ENCODE measurements around the gene GRIK4.
"Not testable (repeated sequence)": the region's sequence is repeated elsewhere in the genome, so short reads cannot be mapped to it uniquely, and the experiment has no call there.

GRIK4 gene

DNA sequence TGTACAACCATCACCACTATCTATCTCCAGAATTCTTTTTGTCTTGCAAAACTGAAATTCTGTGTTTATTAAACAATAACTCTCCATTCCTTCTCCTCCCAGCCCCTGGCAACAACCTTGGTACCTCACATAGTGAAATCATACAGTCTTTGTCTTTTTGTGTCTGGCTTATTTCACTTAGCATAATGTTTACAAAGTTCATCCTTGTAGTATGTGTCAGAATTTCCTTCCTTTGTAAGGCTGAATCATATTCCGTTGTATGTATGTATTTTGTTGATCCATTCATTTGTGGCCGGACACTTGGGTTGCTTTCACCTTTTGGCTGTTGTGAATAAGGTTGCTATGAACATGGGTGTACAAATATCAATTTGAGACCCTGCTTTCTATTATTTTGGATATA, 268.7 kb downstream of the GRIK4 start:
- no peak for DNase-seq (ENCODE audit: low spot score)

DNA sequence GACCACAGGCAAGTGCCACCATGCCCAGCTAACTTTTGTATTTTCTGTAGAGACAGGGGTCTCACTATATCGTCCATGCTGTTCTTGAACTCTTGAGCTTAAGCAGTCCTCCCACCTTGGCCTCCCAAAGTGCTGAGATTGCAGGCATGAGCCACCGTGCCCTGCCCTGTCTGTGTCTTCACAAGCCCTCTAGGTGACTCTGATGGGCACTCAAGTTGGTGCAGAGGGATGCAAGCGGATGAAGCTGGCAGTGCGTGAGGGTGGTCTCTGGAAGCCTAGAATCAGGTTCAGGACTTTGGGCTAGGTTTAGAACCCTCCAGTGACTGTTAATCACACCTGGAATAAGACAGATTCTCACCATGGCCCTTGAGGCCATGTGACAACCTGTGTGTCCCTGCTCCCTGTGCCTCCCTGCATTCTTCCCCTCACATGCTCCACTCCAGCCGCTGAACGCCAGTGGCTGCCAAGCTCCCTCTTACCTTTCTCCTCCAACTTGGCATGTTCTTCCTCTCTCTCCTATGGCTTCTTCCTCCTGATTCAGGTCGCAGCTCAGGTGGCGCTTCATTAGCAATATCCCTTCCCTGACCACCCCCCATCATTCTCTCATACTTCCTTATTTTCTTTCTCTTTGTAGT, 270.1 kb downstream of the GRIK4 start:
- no peak for DNase-seq (ENCODE audit: low spot score)

DNA sequence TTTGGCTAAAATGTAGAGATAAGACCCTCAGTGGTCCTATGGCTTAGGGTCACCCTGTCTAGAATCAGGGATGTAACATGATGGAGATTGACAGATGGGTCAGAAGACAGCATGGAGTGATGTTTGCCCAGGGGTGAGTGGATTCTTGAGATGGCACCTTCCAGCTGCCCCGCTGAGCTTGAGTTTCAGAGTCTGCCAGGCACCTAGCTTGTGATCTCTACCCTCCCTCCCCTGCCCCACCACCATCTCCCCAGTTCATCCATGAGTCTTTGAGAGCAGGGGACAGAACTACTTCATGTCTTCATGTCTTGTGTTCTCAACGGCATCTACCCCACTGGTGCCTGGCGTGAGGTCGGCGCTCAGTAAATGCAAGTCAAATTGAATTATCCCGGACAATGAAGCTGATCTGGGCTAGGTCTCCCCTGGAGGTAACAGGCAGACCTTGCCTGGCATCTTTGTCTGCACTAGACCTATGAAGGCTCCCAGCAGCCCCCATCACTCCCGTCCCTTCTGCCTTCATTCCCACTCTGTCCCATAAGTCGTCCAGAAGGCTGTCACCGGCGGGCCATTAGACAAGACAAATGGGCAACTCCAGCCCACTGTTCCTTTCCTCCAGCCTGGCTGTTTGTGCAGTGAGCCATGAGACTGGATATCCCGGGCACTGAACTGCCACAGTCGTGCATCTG, 273.2 kb downstream of the GRIK4 start:
- DNase-seq (ENCODE audit: low spot score): no peak

DNA sequence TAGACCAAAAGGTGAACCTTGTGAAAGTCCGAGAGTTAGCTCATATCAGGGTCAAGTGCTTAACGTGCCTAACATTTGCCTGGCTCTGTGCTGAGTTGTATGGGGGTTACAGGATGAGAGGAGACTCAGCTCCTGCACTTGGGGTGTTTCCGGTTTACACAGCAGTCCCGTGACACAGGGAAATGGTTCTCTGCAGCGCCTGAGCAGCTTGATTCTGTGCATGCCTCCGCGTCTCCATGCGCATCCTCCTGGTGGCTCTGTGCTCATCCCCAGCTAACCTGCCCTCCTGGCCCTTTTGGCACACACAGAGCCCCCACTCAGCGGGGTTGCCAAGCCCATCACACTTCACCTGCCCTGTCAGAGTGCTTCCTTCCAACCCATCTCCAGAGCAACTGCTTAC, 274.0 kb downstream of the GRIK4 start:
- no peak for DNase-seq (ENCODE audit: low spot score)

DNA sequence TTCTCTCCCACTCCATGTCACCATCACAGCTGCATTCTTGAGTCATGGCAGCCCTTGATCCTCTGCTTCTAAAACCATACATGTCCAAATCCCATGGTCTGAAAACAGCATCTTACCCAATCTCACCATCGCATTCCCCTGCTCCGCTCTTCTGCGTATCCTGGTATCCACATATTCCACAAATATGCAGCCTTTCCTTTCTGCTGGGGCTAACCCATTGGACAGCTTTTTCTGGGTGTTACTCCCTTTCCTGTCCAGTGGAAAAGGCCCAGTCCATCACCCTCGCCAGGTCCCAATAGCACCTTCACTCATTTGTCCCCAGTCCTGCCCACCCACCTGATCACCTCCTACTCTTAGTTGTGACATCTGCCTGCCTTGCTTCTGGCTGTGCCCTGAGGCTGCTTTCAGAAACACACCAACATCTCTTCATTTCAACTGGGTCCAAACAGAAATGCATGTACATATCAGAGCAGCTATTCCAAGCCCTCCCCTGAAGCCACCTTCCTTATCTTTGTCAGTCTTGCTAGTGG, 274.7 kb downstream of the GRIK4 start:
- no peak for DNase-seq (ENCODE audit: low spot score)

DNA sequence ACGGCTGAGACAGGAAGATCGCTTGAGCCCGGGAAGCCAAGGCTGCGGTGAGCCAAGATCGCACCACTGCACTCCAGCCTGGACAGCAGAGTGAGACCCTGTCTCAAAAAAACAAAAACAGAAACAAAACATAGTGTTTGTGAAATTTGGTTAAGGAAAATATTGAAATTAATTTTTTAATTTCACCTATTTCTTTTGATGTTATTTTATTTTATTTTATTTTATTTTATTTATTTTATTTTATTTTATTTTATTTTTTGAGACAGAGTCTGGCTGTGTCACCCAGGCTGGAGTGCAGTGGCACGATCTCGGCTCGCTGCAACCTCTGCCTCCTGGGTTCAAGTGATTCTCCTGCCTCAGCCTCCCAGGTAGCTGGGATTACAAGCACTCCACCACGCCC, 275.7 kb downstream of the GRIK4 start:
- DNase-seq (ENCODE audit: low spot score): not testable (repeated sequence)

DNA sequence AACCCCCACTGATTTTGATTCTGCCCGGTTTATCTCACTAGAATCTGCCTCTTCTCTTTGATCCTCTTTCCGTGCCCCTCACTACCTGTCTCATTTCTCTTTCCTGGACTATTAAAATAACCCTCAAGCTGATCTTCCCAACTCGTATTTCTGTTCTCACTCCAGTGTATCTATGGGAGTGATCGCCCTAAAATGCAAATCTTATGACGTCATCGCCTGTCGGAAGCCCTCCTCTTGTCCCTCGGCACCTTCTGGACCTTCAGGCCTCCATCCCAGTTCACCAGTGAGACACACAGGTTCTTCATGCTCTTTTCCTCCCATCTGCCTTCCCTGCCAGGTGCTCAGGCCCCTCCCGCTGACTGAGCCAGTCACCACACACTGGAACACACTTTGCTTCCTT, 277.8 kb downstream of the GRIK4 start:
- DNase-seq (ENCODE audit: low spot score): no peak

DNA sequence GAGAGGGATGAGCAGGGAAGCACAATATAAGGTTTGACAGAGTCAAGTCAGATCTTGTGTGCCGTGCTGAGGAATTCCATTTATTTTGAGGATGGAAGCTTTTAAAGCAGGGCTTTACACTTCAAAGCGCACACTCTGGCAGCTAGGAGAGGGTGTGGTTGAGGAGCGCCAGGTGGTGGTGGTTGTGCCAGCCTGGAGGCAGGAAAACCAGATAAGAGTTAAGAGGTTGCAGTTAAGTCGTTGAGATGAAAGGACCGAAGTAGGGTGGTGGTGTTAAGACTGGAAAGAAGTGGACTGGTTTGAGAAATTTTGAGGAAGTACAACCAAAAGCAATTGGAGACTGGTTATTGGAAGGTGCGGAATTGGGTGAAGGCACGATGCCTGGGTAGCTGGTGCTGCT, 280.8 kb downstream of the GRIK4 start:
- DNase-seq (ENCODE audit: low spot score): no peak

DNA sequence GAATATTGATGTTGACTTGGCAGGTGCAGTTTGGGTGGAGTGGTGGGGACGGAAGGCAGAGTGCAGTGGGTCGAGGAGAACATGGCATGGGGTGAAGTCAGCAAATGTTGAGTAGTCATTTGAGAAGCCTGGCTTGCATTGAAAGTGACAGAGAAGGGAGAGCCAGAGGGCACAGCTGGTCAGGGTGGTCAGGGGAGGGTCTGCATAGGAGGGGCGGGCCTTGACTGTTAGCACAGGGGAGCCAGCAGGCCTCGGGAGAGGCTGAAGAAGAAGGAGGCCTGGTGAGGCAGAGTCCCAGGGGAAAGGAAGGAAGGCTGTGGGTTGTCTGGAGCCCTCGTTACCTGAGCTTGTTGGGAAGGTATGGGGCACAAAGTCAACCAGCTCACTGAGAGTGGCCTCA, 281.6 kb downstream of the GRIK4 start:
- no peak for DNase-seq (ENCODE audit: low spot score)

DNA sequence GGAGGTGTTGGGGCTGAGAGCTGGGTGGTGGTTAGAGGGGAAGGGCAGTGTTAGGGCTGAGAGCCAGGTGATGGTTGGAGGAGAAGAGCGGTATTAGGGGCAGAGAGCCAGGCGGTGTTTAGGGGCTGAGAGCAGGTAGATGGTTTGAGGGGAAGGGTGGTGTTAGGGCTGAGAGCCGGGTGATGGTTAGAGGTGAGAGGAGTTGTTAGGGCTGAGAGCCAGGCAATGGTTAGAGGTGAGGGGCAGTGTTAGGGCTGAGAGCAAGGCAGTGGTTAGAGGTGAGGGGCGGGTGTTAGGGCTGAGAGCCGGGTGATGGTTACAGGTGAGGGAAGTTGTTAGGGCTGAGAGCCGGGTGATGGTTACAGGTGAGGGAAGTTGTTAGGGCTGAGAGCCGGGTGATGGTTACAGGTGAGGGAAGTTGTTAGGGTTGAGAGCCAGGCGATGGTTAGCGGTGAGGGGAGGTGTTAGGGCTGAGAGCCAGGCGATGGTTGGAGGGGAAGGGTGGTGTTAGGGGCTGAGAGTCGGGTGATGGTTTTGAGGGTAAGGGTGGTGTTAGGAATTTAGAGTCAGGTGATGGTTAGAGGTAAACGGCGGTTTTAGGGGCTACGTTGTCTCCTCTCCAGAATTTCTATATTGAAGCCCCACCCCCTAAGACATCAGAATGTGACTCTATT, 282.4 kb downstream of the GRIK4 start:
- no peak for DNase-seq (ENCODE audit: low spot score)

DNA sequence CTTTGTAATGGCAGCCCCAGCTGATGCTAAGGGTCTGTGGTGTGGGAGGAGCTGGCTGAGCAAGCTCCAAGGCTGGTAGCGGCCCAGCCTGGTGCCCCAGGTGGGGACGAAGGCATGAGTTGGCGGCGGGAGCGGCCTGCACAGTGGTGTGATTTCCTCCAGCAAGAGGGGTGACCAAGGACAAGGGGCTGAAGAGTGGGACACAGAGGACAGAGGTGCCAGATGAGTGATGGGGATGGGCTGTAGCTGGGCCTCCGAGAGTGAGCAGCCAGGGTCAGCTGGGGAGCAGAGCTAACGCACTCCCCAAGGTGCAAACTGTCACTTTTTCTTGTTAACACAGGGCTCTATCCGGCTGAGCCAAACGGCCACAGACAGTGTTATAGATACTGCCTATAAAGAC, 283.2 kb downstream of the GRIK4 start:
- no peak for DNase-seq (ENCODE audit: low spot score)

DNA sequence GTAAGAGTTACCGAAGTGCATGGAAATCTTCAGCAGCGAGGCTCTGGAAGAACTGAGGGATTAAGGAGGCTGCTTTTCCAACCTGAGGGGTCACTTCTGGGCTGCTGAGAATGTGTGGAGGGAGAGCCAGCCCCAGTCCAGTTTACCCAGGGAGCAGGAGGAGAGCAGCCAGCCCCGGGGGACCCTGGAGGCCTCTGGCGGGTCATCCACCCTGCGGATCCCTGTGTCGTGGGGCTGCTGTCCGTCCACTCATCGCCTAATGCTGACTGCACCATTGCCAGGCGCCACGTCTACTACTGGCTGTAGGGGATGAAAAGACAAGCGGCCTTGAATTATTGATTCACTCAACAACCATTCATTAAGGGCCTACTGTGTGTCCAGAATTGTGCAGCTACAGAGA, 283.6 kb downstream of the GRIK4 start:
- no peak for DNase-seq (ENCODE audit: low spot score)

DNA sequence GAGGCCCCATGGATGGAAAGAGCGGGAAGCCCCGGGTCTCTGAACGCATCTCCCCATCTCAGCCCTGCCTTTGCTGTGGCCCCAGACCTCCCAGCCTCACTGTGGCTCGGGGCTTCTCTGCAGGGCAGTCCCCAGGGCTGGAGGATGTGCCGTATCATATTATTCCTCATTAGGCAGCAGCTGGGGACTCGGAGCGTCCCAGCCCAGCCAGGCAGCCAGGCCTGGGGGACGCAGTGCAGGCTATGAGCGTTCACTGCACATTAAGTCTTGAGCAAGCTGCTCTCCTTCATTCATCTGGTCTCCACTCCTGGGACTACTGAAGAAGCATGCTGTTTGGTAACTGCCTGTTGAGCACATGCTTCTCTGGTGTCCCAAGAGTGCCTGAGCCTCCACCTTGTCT, 285.6 kb downstream of the GRIK4 start:
- DNase-seq (ENCODE audit: low spot score): no peak

DNA sequence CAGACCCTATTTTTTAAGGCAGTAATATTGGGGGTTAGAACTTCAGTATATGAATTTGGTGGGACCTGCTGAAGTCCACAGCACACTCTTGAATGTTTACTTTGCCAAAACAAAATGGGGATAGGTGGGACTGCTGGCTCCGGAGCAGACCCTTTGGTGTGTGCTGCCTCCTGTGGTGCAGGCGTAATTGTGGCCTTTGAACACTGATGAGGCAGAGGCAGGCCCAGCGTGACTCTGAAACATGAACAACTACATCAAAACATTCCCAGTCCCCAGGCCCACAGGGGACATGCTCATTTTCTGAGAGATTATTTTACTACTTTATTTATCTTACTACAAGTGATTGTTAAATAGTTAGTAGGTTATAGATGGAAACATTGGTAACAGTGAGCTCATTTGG, 287.3 kb downstream of the GRIK4 start:
- DNase-seq (ENCODE audit: low spot score): no peak

DNA sequence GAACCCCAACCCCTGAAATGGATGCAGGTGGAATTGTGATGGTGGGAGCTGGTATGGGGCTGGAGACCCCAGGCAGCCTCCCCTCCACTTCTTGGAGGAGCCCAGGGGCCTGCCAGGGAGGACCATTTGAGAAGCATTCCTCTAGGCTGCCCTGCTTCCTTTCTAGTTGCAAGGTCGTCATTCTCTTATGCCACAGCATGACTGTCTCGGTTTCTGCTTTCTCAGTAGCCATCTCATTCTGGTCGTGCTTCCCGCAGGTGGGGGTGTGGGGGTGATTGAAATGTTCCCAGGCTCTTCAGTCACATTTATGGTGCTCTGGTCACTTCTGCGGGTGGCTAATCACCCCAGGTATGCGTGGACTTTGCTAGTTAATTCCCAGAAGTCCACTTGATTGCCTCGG, 288.7 kb downstream of the GRIK4 start:
- DNase-seq (ENCODE audit: low spot score): no peak

DNA sequence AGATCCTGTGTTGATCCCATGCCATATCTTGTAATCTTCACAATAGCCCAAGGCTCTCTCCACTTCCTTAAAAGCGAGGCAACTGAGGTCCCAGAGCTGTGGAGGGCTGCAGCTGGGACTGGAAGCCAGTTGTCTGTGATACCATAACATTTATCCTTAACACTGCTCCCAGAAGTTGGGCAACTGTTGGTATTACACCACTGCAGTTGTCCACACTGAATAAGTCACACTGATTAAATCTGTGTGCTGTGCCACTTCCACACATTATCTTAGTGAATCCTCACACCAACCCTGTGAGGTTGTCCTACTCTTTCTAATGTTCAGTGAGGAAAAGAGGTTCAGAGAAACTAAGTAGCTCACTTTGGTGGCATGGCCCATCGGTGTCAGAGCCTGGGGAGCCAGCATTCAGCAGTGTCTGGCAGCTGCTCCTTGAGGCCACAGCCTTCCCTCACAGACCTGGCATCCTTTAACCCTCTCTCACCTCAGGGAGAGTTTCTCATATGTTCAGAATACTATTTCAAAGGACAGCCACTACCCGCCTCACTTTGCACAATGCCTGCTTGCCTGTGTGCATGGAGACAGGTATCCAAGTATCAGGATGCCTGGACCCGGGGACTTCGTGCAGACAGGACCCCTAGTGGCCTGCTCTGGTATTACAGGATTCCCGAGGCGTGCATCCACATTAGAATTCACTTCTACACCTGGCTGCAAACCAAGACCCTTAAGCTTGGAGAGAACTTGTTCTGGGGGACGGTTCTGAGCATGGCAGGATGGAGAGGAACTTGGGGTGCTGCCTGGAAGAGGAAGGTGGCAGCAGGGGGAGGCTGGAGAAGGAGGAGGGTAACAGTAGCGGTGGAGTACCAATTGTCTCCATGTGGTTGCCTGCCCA, 290.5 kb downstream of the GRIK4 start:
- peak; percentile 52 for DNase-seq (ENCODE audit: low spot score)

DNA sequence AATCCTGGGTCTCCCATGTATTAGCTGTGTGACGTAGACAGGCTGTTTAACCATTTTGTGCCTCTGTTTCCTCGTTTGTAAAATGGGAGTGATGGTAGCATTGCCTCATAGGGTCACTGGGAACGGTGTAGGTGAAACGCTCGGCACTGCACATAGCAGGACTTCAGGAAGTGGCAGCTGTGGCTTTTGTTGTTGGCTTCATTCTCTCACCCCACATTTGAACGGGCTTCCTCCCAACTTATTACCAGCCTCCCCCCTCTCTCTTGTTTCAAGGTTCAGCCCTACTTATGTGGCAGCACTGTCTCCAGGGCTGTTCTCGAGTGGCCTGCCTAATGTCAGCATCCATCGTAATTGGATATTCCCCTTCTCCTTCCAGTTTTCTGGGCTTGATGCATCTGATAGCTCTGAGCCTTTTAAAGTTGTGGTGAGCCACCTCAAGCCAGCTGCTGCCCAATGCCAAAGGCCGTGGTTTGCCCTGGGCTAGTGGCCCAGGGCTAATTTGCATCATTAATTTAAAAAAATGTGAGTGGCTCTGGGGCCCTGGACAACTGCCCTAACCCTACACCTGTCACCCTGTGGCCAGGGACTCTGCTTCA, 294.5 kb downstream of the GRIK4 start:
- no peak for DNase-seq (ENCODE audit: low spot score)

DNA sequence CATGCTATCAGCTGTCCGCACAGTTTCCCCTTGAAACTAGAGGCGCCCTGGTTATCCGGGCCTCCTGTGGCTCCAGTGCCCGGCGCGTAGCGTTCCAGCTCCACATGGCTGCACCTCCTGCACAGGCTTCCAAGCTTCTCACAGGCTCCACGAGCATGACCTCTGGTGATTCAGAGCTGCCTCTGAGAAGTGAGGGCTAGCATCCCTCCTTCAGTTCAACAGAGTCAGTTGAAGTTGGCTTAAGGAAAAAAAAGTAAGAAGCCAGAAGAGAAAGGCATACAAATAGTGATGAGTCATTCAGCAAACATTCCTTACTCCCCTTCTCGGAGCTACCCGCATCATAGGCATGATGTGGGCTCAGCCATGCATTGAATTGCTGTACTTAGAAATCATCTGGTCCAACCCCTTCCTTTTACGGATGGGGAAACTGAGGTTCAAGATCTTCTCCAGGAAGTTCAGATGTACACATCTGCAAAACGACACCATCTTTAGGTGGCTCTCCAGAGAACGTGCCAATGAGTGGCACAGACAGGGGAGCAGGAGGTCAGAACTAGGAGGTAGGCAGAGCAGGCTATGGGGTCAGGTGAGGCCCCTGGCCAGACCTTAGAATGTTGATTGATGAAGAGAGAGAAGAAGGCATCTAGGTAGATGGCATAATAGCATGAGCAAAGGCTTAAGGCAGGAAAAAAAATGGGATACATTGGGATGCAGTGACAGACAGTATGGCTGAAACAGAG, 296.0 kb downstream of the GRIK4 start:
- no peak for DNase-seq (ENCODE audit: low spot score)

DNA sequence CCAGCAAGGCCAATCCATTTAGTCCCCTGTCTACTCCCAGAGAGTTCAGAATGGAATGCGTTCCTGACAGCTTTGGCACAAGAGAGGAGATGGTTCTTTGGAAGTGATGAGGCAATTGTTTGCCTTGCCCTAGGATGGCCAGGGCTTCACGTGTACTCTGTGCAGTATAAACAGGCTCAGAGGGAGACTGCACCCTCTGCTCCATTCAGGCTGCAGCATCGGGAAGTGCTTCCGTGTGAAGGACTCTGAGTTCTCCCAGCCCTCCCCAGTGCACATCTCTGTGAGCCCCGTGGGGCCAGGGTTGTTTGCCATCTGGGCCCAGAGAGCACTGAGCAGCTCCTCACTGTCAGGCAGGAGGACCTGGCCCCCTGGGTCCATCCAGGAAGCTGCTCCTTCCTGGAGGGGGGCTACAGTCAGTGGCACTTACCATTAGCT, 297.1 kb downstream of the GRIK4 start:
- no peak for DNase-seq (ENCODE audit: low spot score)

DNA sequence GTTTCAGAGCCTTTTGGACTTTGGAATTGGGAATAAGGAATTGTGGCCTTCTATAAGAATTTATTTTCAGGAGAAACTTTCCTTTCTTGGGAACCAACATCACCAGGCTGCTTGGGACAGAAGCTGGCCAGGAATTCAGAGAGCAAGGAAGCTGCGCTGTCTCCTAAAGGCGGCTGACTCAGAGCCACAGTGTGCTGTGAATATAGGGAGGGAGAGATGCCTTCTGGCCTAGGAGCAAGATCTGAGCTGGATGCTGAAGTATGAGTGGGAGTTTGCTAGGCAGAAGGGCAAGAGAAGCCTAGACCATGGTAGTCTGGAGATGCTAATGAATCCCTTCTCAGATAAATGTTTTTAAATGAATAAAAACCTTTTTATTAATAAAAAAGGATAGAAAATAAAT, 298.7 kb downstream of the GRIK4 start:
- no peak for DNase-seq (ENCODE audit: low spot score)

DNA sequence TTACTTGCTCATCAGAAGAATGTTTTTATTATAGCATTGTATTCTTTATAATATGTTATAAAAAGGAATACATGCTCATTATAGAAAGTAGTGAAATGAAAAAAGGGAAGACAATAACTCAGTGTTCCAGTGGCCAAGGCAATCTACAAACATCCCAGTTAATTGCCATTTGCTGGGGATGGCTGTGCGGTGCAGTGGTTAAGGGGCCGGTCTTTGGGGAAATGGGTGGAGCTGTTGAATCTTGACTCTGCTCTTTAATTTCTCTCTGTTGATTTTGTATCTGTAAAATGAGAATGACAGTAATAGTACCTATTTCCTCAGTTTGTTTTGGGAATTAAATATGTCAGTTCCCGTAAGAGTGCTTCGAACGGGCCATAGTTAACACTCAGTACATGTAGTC, 299.7 kb downstream of the GRIK4 start:
- no peak for DNase-seq (ENCODE audit: low spot score)
